NK-92 (cell line): Measurements from ENCODE around the gene YIPF2.

ENCODE experiments used
- DNase-seq: peaks from one replicate; lab custom pipeline; 2025; ENCODE audit not compliant: unreplicated experiment; lab: John Stamatoyannopoulos, UW

YIPF2 gene

GRCh38 chr19:10911579-10912363 lies 16.7 kb downstream of the YIPF2 start:
- DNase-seq = no peak

GRCh38 chr19:10908380-10908960 lies 20.0 kb downstream of the YIPF2 start:
- no peak for DNase-seq

DNA sequence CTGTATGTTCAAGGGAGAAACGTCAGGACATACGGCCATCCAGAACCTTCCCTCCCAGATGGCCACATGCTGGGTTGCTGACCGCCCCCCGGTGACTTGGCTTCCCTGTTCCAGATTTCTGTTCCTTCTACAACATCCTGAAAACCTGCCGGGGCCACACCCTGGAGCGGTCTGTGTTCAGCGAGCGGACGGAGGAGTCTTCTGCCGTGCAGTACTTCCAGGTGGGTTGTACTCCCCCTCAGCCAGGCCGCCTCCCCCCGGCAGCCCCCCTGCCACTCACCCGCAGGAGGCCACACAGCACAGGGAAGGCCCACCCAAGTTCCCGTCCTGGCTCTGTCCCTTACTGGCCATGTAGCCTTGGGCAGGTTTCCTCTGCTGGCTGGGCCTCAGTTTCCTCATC lies 20.5 kb downstream of the YIPF2 start:
- no peak for DNase-seq

GRCh38 chr19:10899151-10899653 lies 29.2 kb downstream of the YIPF2 start:
- DNase-seq = no peak

DNA sequence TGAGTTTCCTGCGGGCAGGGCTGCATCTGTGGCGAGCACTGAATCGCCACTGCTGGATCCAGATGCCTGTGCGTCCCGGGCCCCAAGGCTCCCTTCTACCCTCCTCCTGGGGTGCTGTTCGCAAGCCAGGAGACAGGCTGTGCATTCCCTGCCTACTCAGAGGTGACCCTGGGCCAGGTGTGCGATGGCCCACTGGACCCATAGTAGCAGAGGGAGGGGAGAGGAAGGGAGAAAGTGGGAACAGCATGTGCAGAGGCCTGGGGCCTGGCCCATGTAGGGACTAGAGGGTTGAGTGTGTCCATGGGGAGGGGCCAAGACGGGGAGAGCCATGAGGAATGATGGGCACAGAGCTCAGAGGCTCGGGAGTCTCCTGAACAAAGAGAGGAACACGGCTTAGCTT lies 29.8 kb downstream of the YIPF2 start:
- DNase-seq = no peak

GRCh38 chr19:10896851-10897526 lies 31.4 kb downstream of the YIPF2 start:
- no peak for DNase-seq

DNA sequence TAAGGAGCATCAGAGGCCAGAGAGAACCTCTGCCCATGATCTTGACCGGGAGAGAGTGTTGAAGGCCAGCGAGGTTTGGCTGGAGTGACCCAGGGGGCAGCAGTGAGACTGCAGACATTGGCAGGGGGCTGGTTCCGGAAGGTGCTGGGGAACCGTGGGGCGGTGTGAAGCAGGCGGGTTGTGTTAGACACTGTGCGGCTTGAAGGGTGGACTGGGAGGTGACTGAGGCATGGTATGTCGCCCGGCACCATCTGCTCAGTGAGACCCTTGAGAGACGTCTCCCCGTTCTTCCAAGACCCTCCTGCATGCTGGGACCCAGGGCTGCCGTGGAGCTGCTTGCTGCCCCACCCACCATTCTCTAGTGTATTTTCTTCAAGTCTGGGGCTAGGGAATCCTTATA lies 32.5 kb downstream of the YIPF2 start:
- DNase-seq = no peak

- no peak for DNase-seq
These were observed 33.1 kb downstream of the YIPF2 start for GRCh38 chr19:10895363-10895762.

DNA sequence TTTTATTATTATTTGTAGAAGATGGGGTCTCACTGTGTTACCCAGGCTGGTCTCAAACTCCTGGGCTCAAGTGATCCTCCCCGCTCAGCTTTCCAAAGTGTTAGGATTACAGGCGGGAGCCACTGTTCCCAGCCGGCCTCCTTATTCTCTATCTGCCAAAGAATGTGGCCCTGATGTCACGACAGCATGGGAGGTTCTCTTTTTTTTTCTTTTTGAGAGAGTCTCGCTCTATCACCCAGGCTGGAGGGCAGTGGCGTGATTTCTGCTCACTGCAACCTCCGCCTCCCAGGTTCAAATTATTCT lies 33.6 kb downstream of the YIPF2 start:
- no peak for DNase-seq

DNA sequence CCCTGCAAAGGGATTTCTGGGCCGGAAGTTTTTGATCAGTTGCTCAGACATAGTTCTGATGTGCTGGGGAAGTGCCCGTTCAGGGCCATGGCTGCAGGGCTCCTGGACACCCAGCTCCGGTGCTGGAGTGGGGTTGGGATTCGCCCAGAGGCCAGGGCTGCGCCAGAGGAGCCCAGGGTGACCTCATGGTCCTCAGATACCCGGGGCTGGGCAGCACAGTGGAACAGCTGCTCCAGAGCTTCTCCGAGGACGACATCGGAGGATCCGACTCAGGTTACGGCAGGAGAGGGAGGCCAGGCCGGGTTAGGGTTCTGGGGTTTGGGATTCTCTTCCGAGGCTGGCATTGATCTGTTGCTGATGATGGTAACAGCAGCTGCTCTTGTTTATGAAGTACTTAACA lies 36.2 kb downstream of the YIPF2 start:
- DNase-seq = no peak

DNA sequence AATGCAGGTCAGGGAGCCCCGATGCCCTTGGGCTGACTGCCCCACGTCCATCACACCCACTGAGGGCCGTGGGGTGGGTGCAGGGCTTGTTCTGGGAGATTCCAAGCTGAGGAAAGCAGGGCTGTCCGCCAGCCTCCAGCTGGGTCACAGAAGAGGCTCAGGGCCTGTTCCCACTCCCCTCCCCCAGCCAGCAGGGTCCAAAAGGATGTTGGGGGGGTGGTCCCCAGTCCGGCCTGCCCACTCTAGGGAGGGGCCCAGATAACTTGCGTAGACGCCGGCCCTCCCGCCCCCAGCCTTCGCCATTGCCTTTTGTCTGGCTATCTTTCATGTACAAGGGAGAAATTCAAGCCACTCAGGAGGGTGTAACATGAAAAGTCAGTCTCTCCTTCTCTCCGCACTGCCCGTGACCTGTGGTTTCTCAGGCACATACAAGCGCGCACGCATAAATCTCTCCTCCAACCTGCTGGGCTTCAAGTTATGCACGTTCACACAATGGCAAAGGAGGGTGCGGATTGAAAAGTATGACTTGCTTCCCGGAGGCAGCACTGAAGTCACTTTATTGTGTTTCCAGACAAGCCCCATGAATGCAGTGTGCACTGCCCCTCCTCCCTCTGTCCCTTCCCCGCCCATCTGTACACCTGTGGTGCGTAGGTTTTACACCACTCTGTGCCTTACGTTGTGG lies 36.9 kb downstream of the YIPF2 start:
- DNase-seq = no peak

- DNase-seq = no peak
These were observed 38.6 kb downstream of the YIPF2 start for GRCh38 chr19:10889880-10890279.

DNA sequence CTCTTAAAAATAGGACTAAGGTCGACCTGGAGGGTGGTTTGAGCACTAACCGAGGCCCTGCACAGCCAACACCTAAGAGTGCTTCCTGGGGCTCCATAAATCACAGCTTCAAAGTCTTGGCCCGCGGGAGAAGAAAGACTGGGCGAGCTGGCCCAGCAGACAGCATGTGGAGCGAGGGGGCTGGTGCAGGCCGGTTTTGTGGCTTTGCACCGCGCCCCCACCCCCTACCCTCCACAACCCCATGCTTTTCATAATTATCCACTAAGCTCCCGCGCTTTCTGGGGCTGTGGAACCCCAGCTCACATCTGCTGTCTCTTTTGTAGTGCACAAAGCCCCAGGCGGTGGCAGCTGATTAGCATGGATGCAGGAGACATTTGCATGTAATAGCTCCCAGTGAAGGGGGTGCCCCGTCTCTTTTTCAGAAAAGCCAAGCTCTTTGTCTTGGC lies 40.0 kb downstream of the YIPF2 start:
- no peak for DNase-seq

- no peak for DNase-seq
These were observed 40.6 kb downstream of the YIPF2 start for GRCh38 chr19:10887616-10888367.

DNA sequence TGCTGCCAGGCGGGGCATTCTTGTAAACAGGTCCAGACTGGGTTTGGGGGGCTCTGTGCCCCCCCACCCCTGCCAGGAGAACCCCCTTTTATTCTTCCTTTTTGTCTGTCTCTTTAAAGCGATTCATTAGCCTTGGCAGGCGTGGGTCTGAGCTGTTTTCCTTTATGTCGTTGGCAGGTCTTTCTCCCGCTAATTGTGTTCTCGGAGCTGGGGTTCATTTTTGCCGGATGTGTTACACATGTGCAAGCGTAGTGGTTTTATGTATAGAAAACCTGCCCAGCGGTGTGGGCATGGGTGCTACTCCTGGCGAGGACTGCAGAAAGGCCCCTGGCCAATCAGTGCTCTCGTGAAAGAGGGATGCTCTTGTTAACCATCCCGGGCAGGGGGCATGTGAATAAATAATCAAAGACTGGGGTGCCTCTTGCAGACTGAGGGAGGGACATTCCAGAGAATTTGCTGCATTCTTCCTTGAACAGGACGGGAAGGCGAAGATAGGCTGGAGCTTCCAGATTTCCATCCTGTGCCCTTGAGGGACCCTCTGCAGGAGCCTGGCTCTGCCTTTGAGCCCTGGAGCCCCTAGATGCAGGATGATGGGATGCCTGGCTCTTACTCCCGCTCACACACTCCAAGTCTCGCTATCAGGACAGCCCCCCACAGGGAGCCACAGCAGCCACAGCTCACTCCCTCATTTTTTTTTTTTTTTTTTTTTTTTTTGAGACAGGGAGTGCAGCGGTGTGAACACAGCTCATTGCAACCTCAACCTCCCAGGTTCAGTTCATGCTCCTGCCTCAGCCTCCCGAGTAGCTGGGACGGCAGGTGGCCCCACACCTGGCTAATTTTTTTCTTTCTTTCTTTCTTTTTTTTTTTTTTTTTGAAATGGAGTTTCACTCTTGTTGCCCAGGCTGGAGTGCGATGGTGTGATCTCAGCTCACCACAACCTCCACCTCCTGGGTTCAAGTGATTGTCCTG lies 43.0 kb downstream of the YIPF2 start:
- DNase-seq = no peak

GRCh38 chr19:10884274-10884673 lies 44.2 kb downstream of the YIPF2 start:
- no peak for DNase-seq

GRCh38 chr19:10882108-10882457 lies 46.4 kb downstream of the YIPF2 start:
- DNase-seq = no peak

- no peak for DNase-seq
These were observed 46.9 kb downstream of the YIPF2 start for GRCh38 chr19:10881403-10882107.

DNA sequence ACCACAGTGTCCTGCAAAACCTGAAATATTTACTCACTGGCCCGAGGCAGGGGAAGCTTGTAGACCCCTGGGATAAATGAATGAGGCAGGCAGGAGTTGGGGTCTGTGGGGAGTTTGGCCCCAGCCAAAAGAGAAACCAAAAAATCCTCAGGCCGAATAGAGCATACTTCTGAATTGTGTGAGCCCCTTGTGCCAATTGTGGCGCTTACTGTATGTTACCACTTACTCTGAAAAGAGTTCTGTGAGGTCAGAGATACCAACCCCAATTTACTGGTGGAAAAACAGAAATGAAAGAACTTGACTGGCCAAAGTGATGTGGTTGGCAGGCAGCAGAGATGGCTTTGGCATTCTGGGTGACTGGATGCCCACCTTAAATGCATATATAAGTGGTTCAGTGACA lies 50.2 kb downstream of the YIPF2 start:
- DNase-seq = no peak
